ENCODE results near the gene KRTAP5-1.
A peak's percentile ranks its signal among the peaks of the same experiment; 100 is the strongest.
"Not testable (repeated sequence)": the region's sequence is repeated elsewhere in the genome, so short reads cannot be mapped to it uniquely, and the experiment has no call there.

KRTAP5-1 gene

GRCh38 chr11:1584661-1585370 lies at the start of gene KRTAP5-1:
KRTAP5-1 (minus strand) TSS chr11:1585283; CDS start chr11:1585249, 34 bp downstream.
- not testable (repeated sequence) for DNase-seq

DNA sequence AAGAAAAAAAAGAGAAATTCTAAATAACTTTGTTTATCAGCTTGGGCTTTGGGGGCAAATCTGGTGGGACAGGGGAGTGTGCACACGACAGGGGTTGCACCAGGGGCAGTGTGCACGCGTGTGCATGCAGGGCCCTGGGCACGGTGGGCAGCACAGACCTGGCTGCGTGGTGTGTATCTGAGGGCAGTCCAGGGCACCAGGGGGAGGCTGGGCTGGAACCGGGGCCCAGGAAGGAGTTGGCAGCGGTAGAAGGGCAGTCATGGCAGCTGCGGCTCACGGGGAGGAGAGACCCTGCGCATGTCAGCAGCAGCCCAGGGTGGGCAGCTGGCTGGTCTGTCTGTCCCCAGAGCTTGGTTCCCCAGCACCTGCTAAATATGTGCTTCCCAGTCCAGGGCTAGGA lies 48.8 kb upstream of the KRTAP5-1 start:
- DNase-seq: no peak

GRCh38 chr11:1632053-1632714 lies 47.1 kb upstream of the KRTAP5-1 start:
- DNase-seq: no peak

- DNase-seq: no peak
These were observed 46.0 kb upstream of the KRTAP5-1 start for GRCh38 chr11:1631066-1631568.

- DNase-seq: no peak
These were observed 45.2 kb upstream of the KRTAP5-1 start for GRCh38 chr11:1630271-1630670.

DNA sequence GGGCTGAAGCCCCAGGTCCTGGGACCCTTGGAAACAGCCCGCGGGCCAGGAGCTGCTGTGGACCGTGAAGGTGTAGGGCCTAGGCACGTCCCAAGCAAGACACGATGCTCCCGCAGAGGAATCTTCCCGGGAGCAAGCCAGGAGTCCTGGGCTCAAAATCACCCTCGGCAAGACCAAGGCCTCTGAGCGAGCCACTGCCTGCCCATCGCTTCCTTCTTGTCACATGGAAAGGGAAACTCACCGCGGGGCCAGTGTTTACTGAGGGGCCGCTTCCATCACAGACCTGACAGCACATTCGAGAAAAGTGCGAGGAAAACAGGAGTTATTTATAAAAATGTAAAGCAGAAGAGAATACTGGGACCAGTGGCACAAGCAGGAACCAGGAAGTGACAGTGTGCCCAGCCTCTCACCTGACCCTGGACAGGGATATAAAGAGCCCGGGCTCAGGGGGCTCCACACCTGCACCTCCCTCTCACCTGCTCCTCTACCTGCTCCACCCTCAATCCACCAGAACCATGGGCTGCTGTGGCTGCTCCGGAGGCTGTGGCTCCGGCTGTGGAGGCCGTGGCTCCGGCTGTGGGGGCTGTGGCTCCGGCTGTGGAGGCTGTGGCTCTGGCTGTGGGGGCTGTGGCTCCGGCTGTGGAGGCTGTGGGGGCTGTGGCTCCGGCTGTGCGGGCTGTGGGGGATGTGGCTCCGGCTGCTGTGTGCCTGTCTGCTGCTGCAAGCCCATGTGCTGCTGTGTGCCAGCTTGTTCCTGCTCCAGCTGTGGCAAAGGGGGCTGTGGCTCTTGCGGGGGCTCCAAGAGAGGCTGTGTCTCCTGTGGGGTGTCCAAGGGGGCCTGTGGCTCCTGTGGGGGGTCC lies 44.5 kb upstream of the KRTAP5-1 start, which contains the start of gene KRTAP5-5:
KRTAP5-5 (plus strand) TSS at position 450 of the 860 bp plus-strand sequence; CDS start at position 516, 66 bp downstream.
- DNase-seq: no peak

DNA sequence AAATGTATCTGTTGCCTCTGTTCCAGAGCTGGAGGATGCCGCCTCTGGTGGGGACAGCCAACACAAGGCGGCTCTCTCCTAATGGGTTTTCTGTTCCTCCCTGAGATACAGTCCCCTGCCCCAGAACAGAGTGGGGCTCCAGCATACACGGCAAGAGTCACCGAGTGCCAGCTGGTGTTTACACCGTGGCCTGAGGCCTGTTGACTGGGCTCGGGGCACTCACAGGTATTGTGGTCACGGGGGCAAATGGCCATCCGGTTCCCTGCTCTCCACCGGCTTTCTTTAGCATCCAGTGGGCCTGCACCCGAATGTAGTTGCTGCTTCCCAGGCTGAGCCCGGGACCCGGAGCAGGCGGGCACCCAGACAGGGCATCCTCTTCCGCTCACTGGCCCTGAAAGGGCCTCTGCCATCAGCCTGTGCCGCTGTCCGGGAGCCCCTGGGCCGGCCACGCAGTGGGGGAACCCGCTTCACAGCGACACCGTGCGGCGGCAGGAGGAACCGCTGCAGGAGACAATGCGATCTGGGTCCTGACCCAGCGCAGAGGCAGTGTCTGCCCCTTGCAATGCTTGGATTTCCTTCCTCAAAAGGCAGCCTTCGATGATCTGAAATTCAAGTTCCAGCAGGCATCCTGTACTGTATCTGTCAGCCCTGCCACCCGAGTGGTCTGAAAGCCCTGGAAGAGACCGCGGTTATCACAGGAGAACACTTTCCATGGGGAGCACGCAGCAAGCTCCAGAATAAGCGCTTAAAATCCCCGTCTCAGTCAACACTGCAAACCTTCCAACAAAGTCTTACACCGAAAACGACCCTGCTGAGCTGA lies 43.6 kb upstream of the KRTAP5-1 start:
- peak; percentile 73 for DNase-seq

DNA sequence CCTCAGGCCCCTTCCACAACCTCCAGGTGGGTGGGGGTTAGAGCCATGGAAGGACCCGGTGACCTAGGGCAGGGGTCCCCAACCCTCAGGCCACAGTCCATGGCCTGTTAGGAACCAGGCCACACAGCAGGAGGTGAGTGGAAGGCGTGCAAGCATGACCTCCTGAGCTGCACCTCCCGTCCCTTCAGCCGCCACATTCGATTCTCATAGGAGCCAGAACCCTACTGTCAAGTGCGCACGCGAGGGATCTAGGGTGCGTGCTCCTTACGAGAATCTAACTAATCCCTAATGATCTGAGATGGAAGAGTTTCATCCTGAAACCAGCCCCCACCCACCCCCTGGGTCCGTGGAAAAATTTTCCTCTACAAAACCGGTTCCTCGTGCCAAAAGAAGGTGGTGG lies 40.5 kb upstream of the KRTAP5-1 start:
- DNase-seq: no peak

DNA sequence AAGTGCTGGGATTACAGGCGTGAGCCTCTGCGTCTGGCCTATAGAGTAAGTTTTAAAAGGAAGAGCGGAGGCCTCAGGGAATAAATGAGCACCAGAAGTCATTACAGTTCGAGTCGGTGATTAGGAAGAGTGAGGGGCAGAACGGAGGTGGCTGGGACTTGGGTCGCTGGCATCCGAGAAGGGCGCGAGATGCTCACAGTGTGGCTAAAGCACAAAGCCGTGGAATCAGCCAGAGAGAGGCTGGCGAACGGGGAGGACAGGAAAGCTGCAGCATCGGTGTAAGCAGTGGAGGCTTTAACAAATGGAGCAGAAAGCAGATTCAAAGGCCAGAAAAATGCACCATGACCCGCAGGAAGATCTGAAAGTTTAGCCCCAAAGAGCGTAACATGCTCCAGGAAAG lies 39.5 kb upstream of the KRTAP5-1 start:
- no peak for DNase-seq

DNA sequence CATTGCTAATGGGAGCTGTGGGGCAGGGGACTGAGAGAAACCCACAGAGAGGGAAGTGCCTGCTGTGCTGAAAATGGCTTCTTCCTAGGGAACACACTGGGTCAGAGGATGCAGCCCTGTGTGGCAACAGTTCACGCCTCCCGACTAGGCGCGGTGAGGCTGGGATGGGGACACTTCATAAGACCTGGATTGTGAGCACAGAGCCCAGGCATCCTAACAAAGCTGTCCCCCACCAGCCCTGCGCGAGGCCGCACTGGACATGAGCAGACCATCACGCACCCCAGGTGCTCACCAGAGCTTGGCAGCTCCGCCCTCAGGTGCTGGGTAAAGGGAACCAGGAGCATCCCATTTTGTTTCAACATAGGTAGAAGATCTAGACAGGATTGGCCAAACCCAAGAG lies 38.6 kb upstream of the KRTAP5-1 start:
- DNase-seq: no peak

DNA sequence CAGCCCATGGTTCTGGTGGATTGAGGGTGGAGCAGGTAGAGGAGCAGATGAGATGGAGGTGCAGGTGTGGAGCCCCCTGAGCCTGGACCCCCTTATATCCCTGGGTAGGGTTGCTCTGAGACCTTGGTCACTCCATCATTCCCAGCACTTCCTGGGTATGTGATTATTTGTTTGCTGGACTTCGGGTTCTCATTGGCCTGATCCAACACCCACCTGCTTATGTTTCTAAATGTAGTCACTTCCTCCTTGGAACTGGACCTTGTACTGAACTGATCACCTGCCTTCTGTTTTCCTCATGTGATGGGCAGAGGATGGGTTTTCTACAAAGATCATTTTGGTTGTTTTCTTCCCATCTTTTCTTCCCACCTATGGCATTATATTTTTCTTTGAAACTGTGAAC lies 37.0 kb upstream of the KRTAP5-1 start, which contains the start of gene KRTAP5-4:
KRTAP5-4 (minus strand) TSS at position 53 of the 400 bp plus-strand sequence; CDS start at position 8, 45 bp downstream.
- no peak for DNase-seq

DNA sequence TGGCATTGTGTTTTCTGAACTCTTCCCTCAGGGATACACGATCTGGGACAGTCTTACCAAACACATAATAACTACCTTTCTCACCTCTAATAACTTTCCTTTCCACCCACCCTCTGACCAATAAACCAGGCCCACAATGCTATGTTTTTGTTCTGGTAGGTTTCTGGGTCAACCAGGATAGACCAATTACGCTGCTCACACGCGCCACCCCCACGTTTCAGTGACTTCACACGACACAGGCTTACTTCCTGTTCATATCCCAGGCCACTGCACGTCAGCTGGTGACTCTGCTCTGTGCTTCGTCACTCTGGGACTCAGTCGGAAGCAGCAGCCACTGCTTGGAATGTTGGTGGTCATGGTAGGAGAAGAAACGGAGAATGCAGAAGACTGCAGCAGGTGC lies 34.4 kb upstream of the KRTAP5-1 start:
- DNase-seq: peak; percentile 24

DNA sequence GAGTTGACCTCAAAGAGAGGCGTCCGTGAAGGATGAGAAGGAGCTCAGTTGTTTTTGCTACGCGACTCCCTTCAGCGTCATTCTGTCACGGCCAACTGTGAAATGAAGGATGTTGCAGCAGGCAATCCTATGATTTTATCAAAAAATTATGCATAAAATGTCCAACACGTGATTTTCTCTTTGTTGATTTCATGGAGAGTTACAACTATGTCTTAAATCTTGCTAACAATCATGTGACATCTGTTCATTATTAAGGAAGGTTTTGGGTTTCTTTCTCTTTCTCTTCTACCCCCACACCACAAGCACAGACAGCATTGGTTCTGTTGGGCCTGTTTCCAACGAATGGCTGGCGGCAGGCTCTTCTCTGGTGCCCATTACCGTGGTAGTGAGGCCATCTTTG lies 33.1 kb upstream of the KRTAP5-1 start:
- no peak for DNase-seq

DNA sequence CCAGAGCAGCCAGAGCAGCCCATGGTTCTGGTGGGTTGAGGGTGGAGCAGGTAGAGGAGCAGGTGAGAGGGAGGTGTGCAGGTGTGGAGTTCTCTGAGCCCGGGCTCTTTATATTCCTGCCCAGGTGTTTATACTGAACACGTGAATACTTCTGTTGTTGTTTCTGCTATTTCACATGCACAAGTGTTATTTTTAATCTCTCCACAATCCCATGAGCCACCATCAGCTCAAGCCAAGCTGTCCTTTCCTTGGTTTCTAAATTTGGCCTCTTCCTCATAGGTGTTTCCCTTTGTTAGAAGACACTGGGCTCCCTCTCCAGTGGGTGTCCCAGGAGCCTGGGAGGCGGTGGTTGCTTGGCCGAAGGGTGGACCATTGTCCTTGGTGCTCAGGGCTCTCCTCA lies 23.3 kb upstream of the KRTAP5-1 start, which contains the start of gene KRTAP5-3:
KRTAP5-3 (minus strand) TSS at position 101 of the 400 bp plus-strand sequence; CDS start at position 23, 78 bp downstream.
- no peak for DNase-seq

- not testable (repeated sequence) for DNase-seq
These were observed 22.8 kb upstream of the KRTAP5-1 start for GRCh38 chr11:1607901-1608300.

DNA sequence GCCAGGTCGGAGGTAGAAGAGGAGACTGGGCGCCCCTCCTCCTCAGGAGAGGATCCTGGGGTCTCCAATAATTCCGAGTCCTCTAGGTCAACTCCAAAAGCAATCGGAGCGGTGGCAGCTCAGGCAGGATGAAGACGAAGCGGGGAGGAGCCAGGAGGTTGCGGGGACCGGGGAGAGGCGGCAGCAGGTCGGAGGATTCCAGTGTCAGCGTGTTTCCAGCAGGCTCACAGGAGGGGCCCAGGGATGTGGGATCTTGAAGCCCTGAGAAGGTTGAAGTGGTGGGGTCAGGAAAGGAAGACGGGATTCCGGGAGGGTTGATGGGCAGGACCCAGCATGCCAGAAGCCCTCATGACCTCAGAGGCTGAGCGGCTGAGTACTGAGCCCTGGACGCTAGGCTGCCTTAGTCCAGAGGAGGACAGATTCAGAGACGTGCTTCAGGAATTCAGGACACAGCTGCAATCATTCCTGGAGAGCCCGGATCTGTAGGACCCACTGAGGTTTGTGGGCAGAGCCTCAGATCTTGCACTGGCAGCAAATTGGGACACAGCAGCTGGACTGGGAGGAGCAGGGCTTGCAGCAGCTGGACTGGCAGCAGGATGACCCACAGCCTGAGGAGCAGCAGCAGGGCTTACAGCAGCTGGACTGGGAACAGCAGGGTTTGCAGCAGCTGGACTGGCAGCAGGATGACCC lies 22.2 kb upstream of the KRTAP5-1 start:
- not testable (repeated sequence) for DNase-seq

GRCh38 chr11:1605923-1606322 lies 20.8 kb upstream of the KRTAP5-1 start:
- peak; percentile 27 for DNase-seq

DNA sequence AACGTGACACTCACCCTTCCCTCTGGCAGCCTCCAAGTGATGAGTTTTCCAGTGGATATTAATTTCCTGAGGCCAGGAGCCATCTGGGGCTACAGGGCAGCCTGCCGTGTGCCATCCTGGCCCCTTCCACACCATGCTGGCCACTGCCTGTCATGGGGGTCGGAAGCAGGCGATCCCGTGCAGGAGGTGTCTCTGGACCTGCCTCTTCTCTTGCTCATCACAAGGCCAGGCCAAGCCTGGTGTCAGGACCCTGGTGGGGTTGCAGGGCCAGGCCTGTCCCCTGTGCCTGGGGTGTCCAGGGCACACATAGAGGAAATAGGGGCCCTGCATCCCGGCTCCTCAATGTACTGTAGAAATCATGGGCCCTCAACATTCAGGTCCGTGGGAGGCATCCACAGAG lies 19.6 kb upstream of the KRTAP5-1 start:
- no peak for DNase-seq

DNA sequence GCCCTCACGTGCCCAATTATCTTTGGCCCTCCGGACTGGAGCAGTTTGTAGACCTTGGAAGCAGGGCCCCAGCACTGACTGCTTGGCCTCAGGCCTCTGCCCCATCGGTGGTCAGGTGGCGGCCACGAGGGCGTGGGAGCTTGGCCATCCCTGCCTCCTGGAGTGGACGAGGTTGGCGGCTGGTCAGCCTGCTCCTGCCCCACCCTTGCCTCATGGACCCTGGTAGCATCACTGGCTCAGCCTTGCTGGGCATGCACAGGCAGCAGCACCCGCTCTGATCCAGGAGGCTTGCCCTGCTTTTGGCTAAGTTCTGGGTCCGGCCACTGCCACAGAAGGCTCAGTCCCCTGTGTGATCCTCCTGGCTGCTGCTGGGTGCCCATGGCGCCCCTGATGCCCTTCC lies 19.1 kb upstream of the KRTAP5-1 start:
- DNase-seq: no peak

DNA sequence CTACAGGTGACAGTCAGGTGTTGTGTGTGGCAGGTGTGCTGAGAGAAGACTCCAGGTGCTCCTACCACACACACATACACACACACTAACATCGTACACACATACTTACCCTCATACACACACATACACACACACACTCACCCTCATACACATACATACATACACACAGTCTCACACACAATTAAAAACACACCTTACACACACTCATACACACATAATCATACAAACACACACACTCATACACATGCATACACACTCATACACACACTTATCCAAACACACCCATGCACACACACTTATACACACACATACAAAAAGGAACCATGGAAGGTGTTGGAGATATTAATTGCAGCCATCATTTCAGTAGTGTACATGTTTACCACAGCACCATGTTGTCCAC lies 18.5 kb upstream of the KRTAP5-1 start:
- DNase-seq: no peak

GRCh38 chr11:1601663-1602062 lies 16.6 kb upstream of the KRTAP5-1 start:
- DNase-seq: not testable (repeated sequence)
